ENCODE data around the gene VASN. TPM values are rescaled to one million over a fixed set of nuclear protein-coding genes. Genes with fewer than 3 reads are reported as not detected.

The VASN gene
- total RNA-seq, 8 experiments from 2014 or later, result 0.33 to 55.0 (median 4.3) TPM

- Histone ChIP-seq H3K4me3 (no peak overlapping the region), H3K4me1 (replicated peaks in 1 of 2) (no peaks in the 10 kb centered on the region), H3K27ac (no peak overlapping the region)
- in situ Hi-C loops (cut with MboI; ENCODE audit: low pct_unique_long_range_greater_than_20kb in 2 of 9, low sequenced_read_pairs in 9 of 9, unreplicated experiment in 9 of 9), result loop anchor here in 1 of 9 experiments (10.0 kb wide), 1 partner anchor 46 kb away; the partner anchor contains the start of gene PAM16
- 70 to 100% (median 100%) methylated on average over 1 to 2 of the region's 12 CpGs; no CpG with 5 or more reads in 5 of the 10 experiments for whole genome bisulfite sequencing, 10 experiments
- no peak for ATAC-seq (replicated peaks in 6 of 8)
Measured at GRCh38 chr16:4401094-4401501, 29.4 kb downstream of the VASN start.

GRCh38 chr16:4401510-4401909 is 29.9 kb downstream of the VASN start:
- H3K27ac ChIP-seq, result no peak overlapping the region
- ATAC-seq (replicated peaks in 6 of 8), result no peak
- H3K4me3 ChIP-seq, result no peak overlapping the region
- in situ Hi-C loops (cut with MboI; ENCODE audit: low pct_unique_long_range_greater_than_20kb in 2 of 9, low sequenced_read_pairs in 9 of 9, unreplicated experiment in 9 of 9), result loop anchor here in 1 of 9 experiments (10.0 kb wide), 1 partner anchor 47 kb away; the partner anchor contains the start of gene PAM16
- H3K4me1 ChIP-seq (replicated peaks in 1 of 2), result no peaks in the 10 kb centered on the region
- WGBS, 10 experiments, result 87 to 100% (median 95%) methylated on average over 2 to 11 of the region's 12 CpGs; no CpG with 5 or more reads in 2 of the 10 experiments

GRCh38 chr16:4402439-4403132 is 30.9 kb downstream of the VASN start:
- in situ Hi-C loops (cut with MboI; ENCODE audit: low pct_unique_long_range_greater_than_20kb in 2 of 9, low sequenced_read_pairs in 9 of 9, unreplicated experiment in 9 of 9), result loop anchor here in 1 of 9 experiments (10.0 kb wide), 1 partner anchor 48 kb away; the partner anchor contains the start of gene PAM16
- peak; percentile 92 to 97 (median 96) for ATAC-seq (replicated peaks in 6 of 8)
- H3K27ac ChIP-seq, result no peak overlapping the region
- 0 to 66% (median 5%) methylated on average over 2 to 4 of the region's 29 CpGs; no CpG with 5 or more reads in 4 of the 10 experiments for WGBS, 10 experiments
- no peaks in the 10 kb centered on the region for H3K4me1 ChIP-seq (replicated peaks in 1 of 2)
- no peak overlapping the region for H3K4me3 ChIP-seq

- in situ Hi-C loops (cut with MboI; ENCODE audit: low pct_unique_long_range_greater_than_20kb in 2 of 9, low sequenced_read_pairs in 9 of 9, unreplicated experiment in 9 of 9), result loop anchor here in 1 of 9 experiments (10.0 kb wide), 1 partner anchor 49 kb away; the partner anchor contains the start of gene PAM16
- WGBS, 10 experiments, result 10 to 100% (median 75%) methylated on average over 1 to 5 of the region's 24 CpGs; no CpG with 5 or more reads in 5 of the 10 experiments
- no peak overlapping the region for H3K27ac ChIP-seq
- ATAC-seq (replicated peaks in 6 of 8), result peak in 1 of 8 experiments; percentile 6
- no peak overlapping the region for H3K4me3 ChIP-seq
- H3K4me1 ChIP-seq (replicated peaks in 1 of 2), result no peaks in the 10 kb centered on the region
Measured at GRCh38 chr16:4403133-4403949, 31.7 kb downstream of the VASN start.

GRCh38 chr16:4404247-4404966 is 32.8 kb downstream of the VASN start:
- H3K27ac ChIP-seq, result no peak overlapping the region
- WGBS, 10 experiments, result 36 to 100% (median 63%) methylated on average over 2 to 9 of the region's 20 CpGs; no CpG with 5 or more reads in 4 of the 10 experiments
- H3K4me1 ChIP-seq (replicated peaks in 1 of 2), result no peaks in the 10 kb centered on the region
- in situ Hi-C loops (cut with MboI; ENCODE audit: low pct_unique_long_range_greater_than_20kb in 2 of 9, low sequenced_read_pairs in 9 of 9, unreplicated experiment in 9 of 9), result loop anchor here in 1 of 9 experiments (10.0 kb wide), 1 partner anchor 50 kb away; the partner anchor contains the start of gene PAM16
- peak; percentile 25 to 63 (median 34) for ATAC-seq (replicated peaks in 6 of 8)
- H3K4me3 ChIP-seq, result no peak overlapping the region

GRCh38 chr16:4404967-4405696 is 33.5 kb downstream of the VASN start:
- H3K4me3 ChIP-seq, result no peak overlapping the region
- H3K27ac ChIP-seq, result no peak overlapping the region
- in situ Hi-C loops (cut with MboI; ENCODE audit: low pct_unique_long_range_greater_than_20kb in 2 of 9, low sequenced_read_pairs in 9 of 9, unreplicated experiment in 9 of 9), result loop anchor here in 1 of 9 experiments (10.0 kb wide), 1 partner anchor 50 kb away; the partner anchor contains the start of gene PAM16
- no peaks in the 10 kb centered on the region for H3K4me1 ChIP-seq (replicated peaks in 1 of 2)
- WGBS, 10 experiments, result 60 to 100% (median 97%) methylated on average over 3 to 6 of the region's 24 CpGs; no CpG with 5 or more reads in 4 of the 10 experiments
- ATAC-seq (replicated peaks in 6 of 8), result no peak

- in situ Hi-C loops (cut with MboI; ENCODE audit: low pct_unique_long_range_greater_than_20kb in 2 of 9, low sequenced_read_pairs in 9 of 9, unreplicated experiment in 9 of 9), result loop anchor here in 1 of 9 experiments (10.0 kb wide), 1 partner anchor 53 kb away; the partner anchor contains the start of gene PAM16
- Histone ChIP-seq H3K27ac (no peak overlapping the region), H3K4me1 (replicated peaks in 1 of 2) (peaks cover 8 to 16% of the 10 kb centered on the region in 2 donors), H3K4me3 (no peak overlapping the region)
- WGBS, 10 experiments, result 40 to 100% (median 87%) methylated on average over 2 to 3 of the region's 22 CpGs; no CpG with 5 or more reads in 5 of the 10 experiments
- ATAC-seq (replicated peaks in 6 of 8), result no peak
Measured at GRCh38 chr16:4407543-4408322, 36.1 kb downstream of the VASN start.

- WGBS, 10 experiments, result 80 to 100% (median 90%) methylated on average over 1 to 4 of the region's 10 CpGs; no CpG with 5 or more reads in 6 of the 10 experiments
Measured at GRCh38 chr16:4408323-4408690, 36.7 kb downstream of the VASN start.

GRCh38 chr16:4409081-4409932 is 37.7 kb downstream of the VASN start:
- H3K27ac ChIP-seq, result no peak overlapping the region
- 80 to 100% (median 94%) methylated on average over 1 to 6 of the region's 19 CpGs; no CpG with 5 or more reads in 6 of the 10 experiments for WGBS, 10 experiments
- ATAC-seq (replicated peaks in 6 of 8), result no peak
- in situ Hi-C loops (cut with MboI; ENCODE audit: low pct_unique_long_range_greater_than_20kb in 2 of 9, low sequenced_read_pairs in 9 of 9, unreplicated experiment in 9 of 9), result loop anchor here in 1 of 9 experiments (10.0 kb wide), 1 partner anchor 55 kb away; the partner anchor contains the start of gene PAM16
- H3K4me3 ChIP-seq, result no peak overlapping the region
- peaks cover 8 to 16% of the 10 kb centered on the region in 2 donors for H3K4me1 ChIP-seq (replicated peaks in 1 of 2)

More at GRCh38 chr16:4408323-4408690, 36.7 kb downstream of the VASN start:
- no peak for ATAC-seq (replicated peaks in 6 of 8)
- Histone ChIP-seq H3K4me3 (no peak overlapping the region), H3K27ac (no peak overlapping the region), H3K4me1 (replicated peaks in 1 of 2) (peaks cover 8 to 16% of the 10 kb centered on the region in 2 donors)
- in situ Hi-C loops (cut with MboI; ENCODE audit: low pct_unique_long_range_greater_than_20kb in 2 of 9, low sequenced_read_pairs in 9 of 9, unreplicated experiment in 9 of 9), result loop anchor here in 1 of 9 experiments (10.0 kb wide), 1 partner anchor 54 kb away; the partner anchor contains the start of gene PAM16

- H3K4me3 ChIP-seq, result no peak overlapping the region
- H3K27ac ChIP-seq, result no peak overlapping the region
- H3K4me1 ChIP-seq (replicated peaks in 1 of 2), result peaks cover 15 to 24% of the 10 kb centered on the region in 2 donors
- peak in 6 of 8 experiments; percentile 8 to 91 (median 35) for ATAC-seq (replicated peaks in 6 of 8)
- 11 to 91% (median 84%) methylated on average over 4 to 13 of the region's 15 CpGs; no CpG with 5 or more reads in 2 of the 10 experiments for WGBS, 10 experiments
- in situ Hi-C loops (cut with MboI; ENCODE audit: low pct_unique_long_range_greater_than_20kb in 2 of 9, low sequenced_read_pairs in 9 of 9, unreplicated experiment in 9 of 9), result loop anchor here in 1 of 9 experiments (10.0 kb wide), 1 partner anchor 56 kb away; the partner anchor contains the start of gene PAM16
Measured at GRCh38 chr16:4410335-4411075, 38.9 kb downstream of the VASN start.

Data from motor neuron (in vitro differentiated cells).